ENCODE results near the gene LYRM9. TPM values are rescaled to one million over a fixed set of nuclear protein-coding genes. Genes with fewer than 3 reads are reported as not detected.
A peak's percentile ranks its signal among the peaks of the same experiment; 100 is the strongest.

The LYRM9 gene
- 18.8 TPM for total RNA-seq

DNA sequence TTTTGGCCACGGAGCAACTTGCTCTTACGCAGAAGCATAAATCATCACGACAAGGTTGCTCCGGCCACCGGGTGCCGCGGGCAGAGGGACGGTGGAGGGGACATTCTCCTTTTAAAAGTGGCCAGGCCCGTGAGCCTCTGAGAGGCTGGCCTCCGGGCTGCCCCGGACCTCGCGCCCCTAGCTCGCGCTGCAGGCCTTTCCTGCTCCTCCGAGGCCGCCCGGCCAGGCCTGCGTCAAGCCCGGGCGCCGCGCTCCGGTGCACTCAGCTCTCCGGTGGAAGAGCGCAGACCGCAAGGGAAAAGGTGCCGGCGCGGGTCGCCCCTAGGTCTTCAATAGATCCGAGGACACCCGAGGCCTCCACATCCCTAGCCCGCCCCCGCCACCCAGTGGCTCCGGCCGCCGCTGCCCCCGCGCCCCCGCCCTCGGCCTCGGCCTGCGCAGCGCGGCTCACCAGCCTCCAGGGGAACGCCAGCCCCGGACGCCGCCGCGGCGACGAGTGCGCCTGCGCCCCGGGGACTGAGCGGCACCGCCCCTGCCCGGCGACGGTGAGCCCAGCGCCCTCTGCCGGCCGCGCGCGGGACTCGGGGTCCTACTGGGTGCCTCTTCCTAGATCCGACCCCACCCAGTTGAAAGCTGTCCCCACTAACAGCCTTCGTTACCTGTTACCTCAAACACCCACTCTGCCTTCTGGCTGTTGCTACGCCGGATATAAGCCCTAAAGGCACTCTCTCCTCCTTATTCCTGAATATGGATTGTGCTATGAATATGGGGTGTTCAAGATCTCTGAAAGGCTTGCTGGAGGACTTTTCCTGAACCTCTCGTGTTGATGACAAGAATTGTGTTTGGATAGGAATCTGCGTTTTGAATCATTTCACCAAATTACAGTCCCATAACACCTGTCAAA, at the start of gene LYRM9:
Gene LYRM9, minus strand, starts transcription at position 500 of the 904 bp plus-strand sequence. CDS start 10,671 bp downstream, outside the sequence.
- Histone ChIP-seq H3K4me3 (ENCODE audit: low read length) (peak within 1 kb of the TSS; percentile 63), H3K4me1 (ENCODE audit: insufficient read depth, low read length) (peaks cover 24% of the 10 kb centered on the region), H3K27me3 (ENCODE audit: insufficient read depth, low read length) (no peaks in the 10 kb centered on the region), H3K9me3 (ENCODE audit: low read depth, low read length) (no peaks in the 10 kb centered on the region)

DNA sequence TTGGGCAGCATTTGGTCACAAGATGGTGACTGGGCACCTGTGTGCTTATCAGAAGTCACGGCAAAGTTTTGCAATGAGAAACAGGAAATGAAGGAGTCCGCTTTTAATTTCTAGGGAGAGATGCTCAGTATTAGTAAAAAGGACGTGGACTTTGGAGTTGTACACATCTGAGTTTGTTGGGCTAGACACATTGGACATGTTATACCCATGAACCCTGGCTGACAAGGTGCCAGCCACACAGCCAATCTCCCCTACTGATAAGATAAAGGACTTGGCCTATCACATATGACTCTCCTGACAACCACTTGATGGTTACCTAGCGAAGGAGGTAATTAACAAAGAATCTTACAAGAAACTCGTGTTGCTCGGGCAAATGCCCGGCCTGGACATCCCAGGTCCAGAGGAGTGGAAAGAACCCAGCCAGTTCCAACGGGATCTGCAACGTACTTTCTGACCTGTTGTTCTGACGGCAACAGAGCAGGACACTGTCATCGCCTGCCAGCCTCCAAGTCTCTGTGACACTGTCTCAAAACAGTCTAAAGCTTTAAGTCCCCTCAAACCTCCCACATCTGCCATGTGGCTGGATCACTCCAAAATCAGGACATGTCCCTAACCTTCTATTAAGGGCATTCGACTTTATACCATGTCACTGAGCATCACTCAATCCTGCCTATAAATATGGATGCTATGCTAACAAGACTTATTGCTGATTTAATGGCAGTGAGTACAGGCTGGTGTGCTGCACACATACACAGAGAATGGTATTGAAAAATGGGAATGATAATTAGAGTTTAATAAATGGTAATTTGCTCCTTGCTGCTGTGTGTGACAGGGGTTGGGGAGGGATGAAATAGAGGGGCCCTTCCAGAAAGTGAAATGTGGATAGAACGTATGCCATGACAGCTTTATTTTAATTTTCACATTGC, 47.6 kb upstream of the LYRM9 start:
- no peaks in the 10 kb centered on the region for H3K9me3 ChIP-seq (ENCODE audit: low read depth, low read length)
- peaks cover 4% of the 10 kb centered on the region for H3K4me1 ChIP-seq (ENCODE audit: insufficient read depth, low read length)
- H3K27me3 ChIP-seq (ENCODE audit: insufficient read depth, low read length), result no peaks in the 10 kb centered on the region
- no peak overlapping the region for H3K4me3 ChIP-seq (ENCODE audit: low read length)

DNA sequence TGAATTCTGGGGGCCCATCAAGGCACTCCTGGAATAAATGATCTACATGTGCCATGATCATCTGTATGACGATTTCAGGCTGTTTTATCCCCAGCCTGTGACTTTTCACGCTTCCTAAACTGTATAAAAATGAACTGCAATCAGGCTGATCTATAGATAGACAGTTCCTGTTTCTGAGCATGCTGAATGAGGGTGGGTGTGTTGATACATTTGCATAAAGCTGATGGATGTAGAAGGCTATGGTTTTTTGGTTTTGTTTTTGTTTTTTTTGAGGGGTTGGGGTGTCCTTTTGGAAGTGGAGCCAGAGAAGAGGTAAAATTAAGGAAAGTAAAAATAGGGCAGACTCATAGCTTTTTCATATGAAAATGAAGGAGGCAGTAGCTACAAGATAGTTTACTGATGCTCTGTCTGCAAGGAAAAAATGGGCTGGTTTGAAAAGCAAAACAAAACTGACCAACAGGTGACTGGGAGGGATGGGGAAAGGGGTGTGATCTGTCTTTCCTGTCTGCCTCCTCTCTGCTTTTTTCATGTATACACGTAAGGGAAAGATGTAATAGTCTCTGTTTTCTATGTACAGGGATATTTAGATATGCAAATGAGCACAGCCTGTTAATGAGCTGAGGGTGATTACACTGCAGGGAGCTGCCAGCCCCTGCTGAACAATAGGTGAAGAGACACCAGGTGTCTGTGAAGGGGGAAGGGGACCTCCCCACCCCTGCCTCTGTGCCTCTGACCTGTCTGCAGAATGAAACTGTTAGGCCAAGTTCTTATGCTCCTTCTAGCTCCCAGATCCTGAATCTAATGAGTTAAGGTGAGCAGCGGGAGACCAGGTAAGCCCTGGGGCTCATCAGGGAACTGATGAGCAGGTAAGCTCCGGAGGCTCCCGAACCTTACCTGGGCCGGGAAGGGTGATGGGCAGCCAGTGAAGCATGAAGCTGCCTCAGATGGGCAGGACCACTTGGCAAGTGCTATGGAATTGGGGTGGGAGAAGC, 46.6 kb upstream of the LYRM9 start:
- H3K4me1 ChIP-seq (ENCODE audit: insufficient read depth, low read length), result peaks cover 4% of the 10 kb centered on the region
- no peaks in the 10 kb centered on the region for H3K27me3 ChIP-seq (ENCODE audit: insufficient read depth, low read length)
- H3K4me3 ChIP-seq (ENCODE audit: low read length), result no peak overlapping the region

DNA sequence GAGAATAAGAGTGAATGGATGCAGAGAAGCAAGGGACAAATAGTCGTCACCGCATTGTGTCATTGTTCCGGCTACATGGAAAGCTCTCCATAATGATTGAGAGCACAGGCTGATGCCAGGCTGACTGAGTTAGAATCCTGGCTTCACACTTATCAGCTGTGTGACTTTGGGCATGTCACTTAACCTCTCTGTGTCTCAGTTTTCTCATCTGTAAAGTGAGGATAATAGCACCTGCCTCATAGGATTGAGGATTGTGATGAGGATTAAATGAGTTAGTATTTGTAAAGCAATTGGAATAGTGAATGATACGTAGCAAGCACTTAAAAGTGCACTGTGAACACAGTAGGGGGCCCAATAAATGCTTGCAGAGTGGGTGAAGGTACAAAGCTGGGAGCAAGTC, 45.7 kb upstream of the LYRM9 start:
- Histone ChIP-seq H3K9me3 (ENCODE audit: low read depth, low read length) (no peaks in the 10 kb centered on the region), H3K4me1 (ENCODE audit: insufficient read depth, low read length) (peaks cover 4% of the 10 kb centered on the region), H3K27me3 (ENCODE audit: insufficient read depth, low read length) (no peaks in the 10 kb centered on the region), H3K4me3 (ENCODE audit: low read length) (no peak overlapping the region)

More for the DNA sequence above, 46.6 kb upstream of the LYRM9 start:
- no peaks in the 10 kb centered on the region for H3K9me3 ChIP-seq (ENCODE audit: low read depth, low read length)

DNA sequence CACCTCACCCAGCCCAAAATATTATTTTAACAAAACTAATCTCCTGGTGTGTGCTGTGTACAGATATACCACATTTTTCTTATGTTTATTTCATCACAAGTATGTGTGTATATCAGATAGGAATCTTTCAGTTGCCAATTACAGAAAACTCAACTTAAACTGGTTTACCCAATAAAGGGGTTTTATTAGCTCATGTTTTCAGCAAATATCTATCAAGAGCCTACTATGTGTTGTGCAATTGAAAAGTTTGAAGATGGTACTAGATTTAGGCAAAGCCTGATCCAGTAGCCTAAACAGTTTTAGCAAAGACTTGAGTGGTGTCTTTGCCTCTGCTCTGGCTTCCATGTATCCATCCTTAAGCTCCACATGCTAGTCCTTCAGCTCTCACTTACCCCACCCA, 45.1 kb upstream of the LYRM9 start:
- Histone ChIP-seq H3K4me1 (ENCODE audit: insufficient read depth, low read length) (peaks cover 4% of the 10 kb centered on the region), H3K9me3 (ENCODE audit: low read depth, low read length) (no peaks in the 10 kb centered on the region), H3K27me3 (ENCODE audit: insufficient read depth, low read length) (no peaks in the 10 kb centered on the region), H3K4me3 (ENCODE audit: low read length) (no peak overlapping the region)

DNA sequence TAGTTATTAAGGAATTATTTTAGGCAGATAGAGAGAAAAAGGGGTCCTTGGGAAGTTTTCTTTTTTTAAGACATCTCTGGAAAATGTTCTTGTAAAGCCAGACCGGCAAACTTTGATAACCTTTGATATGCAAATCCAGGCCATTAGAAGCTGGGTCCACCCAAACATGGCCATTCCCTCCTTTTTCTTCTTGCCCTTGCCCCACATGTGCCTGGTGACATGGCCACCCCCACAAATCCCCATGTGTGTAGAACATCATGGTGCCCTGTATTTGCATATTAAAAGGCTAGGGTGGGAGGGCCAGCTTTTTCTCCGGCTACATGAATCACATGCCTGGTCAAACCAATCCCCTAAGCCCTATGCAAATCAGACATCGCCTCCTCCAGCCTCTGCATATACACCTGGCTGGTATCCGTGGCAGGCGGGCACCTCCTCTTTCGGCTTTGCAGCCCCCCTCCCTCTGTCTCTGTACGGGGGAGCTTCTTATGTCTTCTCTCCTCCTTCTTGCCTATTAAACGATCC, 43.9 kb upstream of the LYRM9 start:
- peaks cover 4% of the 10 kb centered on the region for H3K4me1 ChIP-seq (ENCODE audit: insufficient read depth, low read length)
- H3K4me3 ChIP-seq (ENCODE audit: low read length), result no peak overlapping the region
- H3K9me3 ChIP-seq (ENCODE audit: low read depth, low read length), result no peaks in the 10 kb centered on the region
- H3K27me3 ChIP-seq (ENCODE audit: insufficient read depth, low read length), result no peaks in the 10 kb centered on the region

DNA sequence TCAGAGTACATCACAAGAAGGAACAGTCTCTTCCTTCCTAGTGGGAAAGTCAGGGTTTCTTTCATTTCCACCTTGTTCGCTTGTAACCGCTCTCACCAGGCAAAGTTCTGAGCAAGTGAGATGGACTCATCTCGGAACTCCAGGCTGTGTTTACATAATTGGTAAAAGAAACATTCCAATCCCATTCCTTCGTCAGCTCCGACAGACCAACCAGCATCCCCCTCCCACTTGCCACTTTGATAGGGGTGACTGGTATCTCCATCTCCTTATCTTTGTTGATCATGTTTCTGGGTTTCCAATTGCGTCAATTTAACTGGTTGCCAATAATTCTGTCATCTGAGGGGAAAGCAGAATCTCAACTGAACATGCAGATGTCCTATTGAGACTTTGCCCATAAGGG, 36.8 kb upstream of the LYRM9 start:
- no peaks in the 10 kb centered on the region for H3K27me3 ChIP-seq (ENCODE audit: insufficient read depth, low read length)
- no peaks in the 10 kb centered on the region for H3K4me1 ChIP-seq (ENCODE audit: insufficient read depth, low read length)
- H3K9me3 ChIP-seq (ENCODE audit: low read depth, low read length), result no peaks in the 10 kb centered on the region
- no peak overlapping the region for H3K4me3 ChIP-seq (ENCODE audit: low read length)

DNA sequence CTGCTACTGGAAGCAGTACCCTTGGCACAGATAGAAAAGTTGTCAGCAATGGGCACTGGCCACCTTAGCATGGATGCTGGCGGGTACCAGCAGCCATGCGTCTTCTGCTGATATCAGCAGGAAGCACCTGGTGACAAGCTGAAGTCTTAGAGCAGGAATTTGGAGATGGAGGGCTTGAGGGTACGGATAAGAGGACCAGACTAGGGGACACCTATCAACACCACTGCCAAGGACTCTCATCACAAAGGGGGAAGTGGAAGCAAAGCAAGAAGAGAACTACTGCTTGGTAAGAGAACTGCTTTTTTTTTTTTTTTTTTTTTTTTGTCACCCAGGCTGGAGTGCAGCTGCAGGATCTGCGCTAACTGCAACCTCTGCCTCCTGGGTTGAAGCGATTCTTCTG, 35.4 kb upstream of the LYRM9 start:
- no peaks in the 10 kb centered on the region for H3K9me3 ChIP-seq (ENCODE audit: low read depth, low read length)
- no peaks in the 10 kb centered on the region for H3K4me1 ChIP-seq (ENCODE audit: insufficient read depth, low read length)
- no peaks in the 10 kb centered on the region for H3K27me3 ChIP-seq (ENCODE audit: insufficient read depth, low read length)
- no peak overlapping the region for H3K4me3 ChIP-seq (ENCODE audit: low read length)

DNA sequence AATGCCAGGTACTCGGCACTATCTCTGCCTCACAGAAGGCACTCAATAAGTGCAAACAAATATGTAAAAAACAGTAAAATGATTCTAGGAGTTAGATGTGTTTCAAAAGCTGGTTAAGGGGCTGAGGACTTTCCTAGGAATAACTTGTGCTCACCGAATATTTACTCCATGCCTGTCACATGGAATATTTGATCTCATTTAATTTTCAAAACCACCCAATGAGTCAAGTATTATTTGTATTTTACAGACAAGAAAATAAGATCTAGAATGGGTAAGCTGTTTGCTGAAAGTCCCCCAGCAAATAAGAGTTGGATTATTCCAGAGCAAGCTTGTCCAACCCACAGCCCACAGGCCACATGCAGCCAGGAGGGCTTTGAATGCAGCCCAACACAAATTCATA, 34.6 kb upstream of the LYRM9 start:
- Histone ChIP-seq H3K9me3 (ENCODE audit: low read depth, low read length) (no peaks in the 10 kb centered on the region), H3K4me3 (ENCODE audit: low read length) (no peak overlapping the region), H3K27me3 (ENCODE audit: insufficient read depth, low read length) (no peaks in the 10 kb centered on the region), H3K4me1 (ENCODE audit: insufficient read depth, low read length) (no peaks in the 10 kb centered on the region)

DNA sequence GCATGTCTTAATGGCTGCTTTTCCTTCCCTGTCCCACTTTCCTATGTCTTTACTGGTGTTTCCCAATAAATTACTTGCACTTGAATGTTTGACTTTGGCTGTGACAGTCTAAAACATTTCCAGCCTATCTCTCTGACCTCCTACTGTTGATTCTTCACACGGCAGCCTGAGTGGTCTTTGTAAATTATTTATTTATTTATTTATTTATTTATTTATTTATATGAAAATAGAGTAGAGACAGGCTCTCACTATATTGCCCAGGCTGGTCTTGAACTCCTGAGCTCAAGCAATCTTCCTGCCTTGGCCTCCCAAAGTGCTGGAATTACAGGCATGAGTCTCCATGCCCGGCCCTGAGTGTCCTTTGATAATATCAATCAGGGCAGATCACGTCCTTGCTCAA, 28.4 kb upstream of the LYRM9 start:
- no peaks in the 10 kb centered on the region for H3K4me1 ChIP-seq (ENCODE audit: insufficient read depth, low read length)
- no peaks in the 10 kb centered on the region for H3K27me3 ChIP-seq (ENCODE audit: insufficient read depth, low read length)
- H3K9me3 ChIP-seq (ENCODE audit: low read depth, low read length), result no peaks in the 10 kb centered on the region
- no peak overlapping the region for H3K4me3 ChIP-seq (ENCODE audit: low read length)

DNA sequence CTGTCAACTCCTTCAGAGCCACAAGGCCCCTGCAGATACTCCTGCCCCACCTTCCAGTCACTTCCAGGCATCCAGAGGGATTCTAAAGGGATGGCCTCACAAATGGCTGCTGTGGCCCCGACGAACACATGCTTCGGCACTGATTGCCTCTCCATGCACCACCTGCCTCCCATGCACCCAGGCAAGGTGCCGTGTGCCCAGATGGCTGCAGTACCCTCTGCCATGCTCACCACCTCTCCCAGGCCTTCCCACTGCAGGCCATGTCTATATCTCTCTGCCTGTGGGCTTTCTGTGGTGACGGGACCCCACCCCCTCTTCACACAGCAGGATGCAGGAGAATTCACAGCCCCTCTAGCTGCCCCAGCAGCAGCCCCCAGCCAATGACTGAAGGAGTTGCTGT, 27.9 kb upstream of the LYRM9 start:
- Histone ChIP-seq H3K4me3 (ENCODE audit: low read length) (no peak overlapping the region), H3K27me3 (ENCODE audit: insufficient read depth, low read length) (no peaks in the 10 kb centered on the region), H3K9me3 (ENCODE audit: low read depth, low read length) (no peaks in the 10 kb centered on the region), H3K4me1 (ENCODE audit: insufficient read depth, low read length) (no peaks in the 10 kb centered on the region)

DNA sequence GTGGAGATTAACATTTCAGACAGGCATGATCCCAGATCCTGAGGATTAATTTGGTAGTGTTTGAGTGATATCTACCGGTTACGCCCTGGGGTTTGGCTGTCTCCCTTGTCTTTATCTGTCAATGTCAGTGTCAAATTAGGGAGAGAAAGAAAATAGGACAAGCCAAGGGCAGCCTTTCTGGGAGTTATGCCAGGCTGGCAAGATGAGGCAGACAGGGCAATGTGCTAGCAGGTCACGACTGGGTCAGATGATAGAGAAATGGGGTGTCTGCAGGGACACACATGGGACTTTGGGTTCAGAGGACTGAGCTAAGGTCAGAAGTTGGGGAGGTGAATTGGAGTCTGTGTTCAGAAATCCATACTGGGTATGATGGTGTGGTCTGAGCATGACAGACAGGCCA, 27.4 kb upstream of the LYRM9 start:
- Histone ChIP-seq H3K9me3 (ENCODE audit: low read depth, low read length) (no peaks in the 10 kb centered on the region), H3K27me3 (ENCODE audit: insufficient read depth, low read length) (no peaks in the 10 kb centered on the region), H3K4me3 (ENCODE audit: low read length) (no peak overlapping the region), H3K4me1 (ENCODE audit: insufficient read depth, low read length) (no peaks in the 10 kb centered on the region)

DNA sequence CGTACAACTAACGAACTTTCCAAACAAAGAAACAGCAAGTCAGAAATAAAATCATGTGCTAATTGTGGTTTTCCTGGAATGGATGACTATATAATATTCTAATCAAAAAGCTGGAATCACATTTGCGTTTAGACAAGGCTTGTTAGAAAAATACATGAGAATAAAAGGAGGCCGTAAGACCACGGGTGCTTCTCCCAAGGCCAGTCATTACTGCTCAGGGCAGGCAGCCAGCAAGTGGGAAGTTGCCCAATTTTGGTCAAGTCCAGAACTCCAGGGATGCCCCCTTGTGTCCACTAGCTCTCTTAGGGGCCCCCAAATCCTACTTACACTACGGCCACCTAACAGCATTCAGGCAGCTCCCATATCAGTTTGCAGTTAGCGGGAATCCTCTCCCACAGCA, 25.9 kb upstream of the LYRM9 start:
- H3K4me1 ChIP-seq (ENCODE audit: insufficient read depth, low read length), result no peaks in the 10 kb centered on the region

DNA sequence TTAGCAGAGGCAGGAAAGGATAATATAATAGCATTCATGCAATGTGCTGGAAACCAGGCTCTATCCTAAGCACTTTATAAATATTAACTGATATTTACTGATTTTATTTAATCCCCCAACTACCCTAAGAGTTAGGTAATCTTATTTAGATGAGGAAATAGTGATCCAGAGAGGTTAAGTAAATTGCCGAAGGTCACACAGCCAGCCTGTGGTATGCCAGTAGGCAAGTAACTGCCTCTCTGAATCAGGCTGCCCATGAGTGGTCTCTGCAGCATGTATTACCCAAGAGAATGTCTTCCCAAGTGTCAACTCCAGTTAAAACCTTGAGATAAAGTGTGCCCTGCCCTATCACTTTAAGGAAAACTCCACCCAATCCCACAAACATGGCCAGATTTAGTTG, 25.3 kb upstream of the LYRM9 start:
- H3K9me3 ChIP-seq (ENCODE audit: low read depth, low read length), result no peaks in the 10 kb centered on the region
- no peak overlapping the region for H3K4me3 ChIP-seq (ENCODE audit: low read length)
- H3K27me3 ChIP-seq (ENCODE audit: insufficient read depth, low read length), result no peaks in the 10 kb centered on the region
- no peaks in the 10 kb centered on the region for H3K4me1 ChIP-seq (ENCODE audit: insufficient read depth, low read length)

More for the DNA sequence above, 25.9 kb upstream of the LYRM9 start:
- H3K4me3 ChIP-seq (ENCODE audit: low read length), result no peak overlapping the region
- no peaks in the 10 kb centered on the region for H3K27me3 ChIP-seq (ENCODE audit: insufficient read depth, low read length)
- no peaks in the 10 kb centered on the region for H3K9me3 ChIP-seq (ENCODE audit: low read depth, low read length)
